DOHH2 (cell line): ENCODE data around the gene ADSS2.

Experiments used
- H3F3A ChIP-seq: fragments of 200-600 bp; sonication (generic), shearing (Covaris generic); 2 replicates; pipeline ENCODE4 v1.6.0; 2016; ENCODE audit warnings: antibody characterized with exemption, mild to moderate bottlenecking; ENCODE audit not compliant: control insufficient read depth, insufficient read depth
- H3K27ac ChIP-seq: fragments of 200-600 bp; sonication (generic); 2 replicates; pipeline ENCODE4 v1.5.1; 2014; ENCODE audit warnings: low read depth, mild to moderate bottlenecking, low read length, moderate library complexity
- H3K27me3 ChIP-seq: fragments of 200-600 bp; sonication (generic); 2 replicates; pipeline ENCODE4 v1.6.1; 2014; ENCODE audit warnings: mild to moderate bottlenecking, low read length, mixed read lengths; ENCODE audit not compliant: control insufficient read depth
- H3K36me3 ChIP-seq: fragments of 200-600 bp; sonication (generic); 2 replicates; pipeline ENCODE4 v1.6.1; 2014; ENCODE audit warnings: mild to moderate bottlenecking, low read length, moderate library complexity, mixed read lengths; ENCODE audit not compliant: control insufficient read depth
- H3K4me1 ChIP-seq: fragments of 200-600 bp; sonication (generic); 2 replicates; pipeline ENCODE4 v1.6.1; 2014; ENCODE audit warnings: mild to moderate bottlenecking, low read length, mixed read lengths; ENCODE audit not compliant: control insufficient read depth
- H3K4me2 ChIP-seq: fragments of 200-600 bp; sonication (generic); 2 replicates; pipeline ENCODE4 v1.6.0; 2014; ENCODE audit warnings: mild to moderate bottlenecking, low read length, moderate library complexity
- H3K4me3 ChIP-seq: fragments of 200-600 bp; sonication (generic); 2 replicates; pipeline ENCODE4 v1.5.1; 2014; ENCODE audit warnings: mild to moderate bottlenecking, low read length, mixed read lengths
- H3K79me2 ChIP-seq: fragments of 200-600 bp; sonication (generic); 2 replicates; pipeline ENCODE4 v1.6.1; 2014; ENCODE audit warnings: mild to moderate bottlenecking, low read length, mixed read lengths; ENCODE audit not compliant: control insufficient read depth
- H3K9me2 ChIP-seq: fragments of 200-600 bp; sonication (generic); replicated peaks from 2 replicates; pipeline ENCODE4 v1.6.1; 2014; ENCODE audit warnings: mild to moderate bottlenecking, low read length, mixed read lengths; ENCODE audit not compliant: control insufficient read depth
- H3K9me3 ChIP-seq: fragments of 200-600 bp; sonication (generic); 2 replicates; pipeline ENCODE4 v1.6.1; 2014; ENCODE audit warnings: antibody characterized with exemption, low read length, mixed read lengths; ENCODE audit not compliant: control insufficient read depth, insufficient read depth
- H4K20me1 ChIP-seq: fragments of 200-600 bp; sonication (generic); 2 replicates; pipeline ENCODE4 v1.6.0; 2014; ENCODE audit warnings: low read depth, mild to moderate bottlenecking, antibody characterized with exemption, low read length, moderate library complexity; ENCODE audit not compliant: control insufficient read depth, insufficient read depth
- EZH2phosphoT487 ChIP-seq: fragments of 200-600 bp; sonication (generic); IDR thresholded peaks from 2 replicates; pipeline ENCODE4 v1.6.1; 2017; ENCODE audit warnings: borderline replicate concordance, mild to moderate bottlenecking, antibody characterized with exemption, low read length, moderate library complexity, mixed read lengths
- TF ChIP-seq, protein P1 (sequence below): fragments of 200-600 bp; sonication (generic); IDR thresholded peaks from one replicate; pipeline ENCODE4 v1.5.1; 2014; ENCODE audit warnings: antibody characterized with exemption, mild to moderate bottlenecking, low read depth, low read length; ENCODE audit not compliant: poor library complexity, severe bottlenecking

ADSS2 gene

DNA sequence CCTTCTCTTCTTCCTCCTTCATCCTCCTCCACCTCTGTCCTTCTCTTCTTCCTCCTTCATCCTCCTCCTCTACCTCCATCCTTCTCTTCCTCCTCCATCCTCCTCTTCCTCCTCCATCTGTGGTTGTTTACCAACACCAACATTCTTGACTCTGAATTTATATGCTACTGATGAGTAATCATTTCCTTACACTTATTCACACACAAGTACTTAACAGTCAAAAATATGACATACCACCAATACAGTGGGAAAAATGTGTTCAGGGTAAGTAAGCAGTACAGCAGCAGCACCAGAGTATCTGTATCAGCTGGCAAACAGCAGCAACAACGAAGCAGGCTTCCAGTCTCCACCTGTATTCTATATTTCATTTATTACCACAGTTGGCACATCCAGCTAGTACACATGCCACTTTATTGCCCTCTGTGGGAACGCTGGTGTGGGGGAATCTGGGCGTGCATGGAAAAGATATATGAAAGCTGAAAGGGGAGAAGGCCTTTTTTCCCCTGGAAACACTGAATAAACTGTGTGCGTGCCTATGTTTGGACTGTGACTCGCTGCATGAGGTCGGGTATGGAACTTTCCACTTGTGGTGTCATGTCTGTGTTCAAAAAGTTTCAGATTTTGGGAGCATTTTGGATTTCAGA is 16.0 kb downstream of the ADSS2 start:
- Histone ChIP-seq H3F3A (no peaks in the 10 kb centered on the region), H3K27me3 (no peaks in the 10 kb centered on the region), H4K20me1 (peaks cover 9% of the 10 kb centered on the region), H3K27ac (no peak overlapping the region), H3K9me2 (no peaks in the 10 kb centered on the region), H3K9me3 (no peaks in the 10 kb centered on the region), H3K79me2 (peaks cover 44% of the 10 kb centered on the region), H3K4me3 (no peak overlapping the region), H3K36me3 (peaks cover 79% of the 10 kb centered on the region), H3K4me2 (no peak overlapping the region), H3K4me1 (no peaks in the 10 kb centered on the region)
- TF ChIP-seq, protein P1, sequence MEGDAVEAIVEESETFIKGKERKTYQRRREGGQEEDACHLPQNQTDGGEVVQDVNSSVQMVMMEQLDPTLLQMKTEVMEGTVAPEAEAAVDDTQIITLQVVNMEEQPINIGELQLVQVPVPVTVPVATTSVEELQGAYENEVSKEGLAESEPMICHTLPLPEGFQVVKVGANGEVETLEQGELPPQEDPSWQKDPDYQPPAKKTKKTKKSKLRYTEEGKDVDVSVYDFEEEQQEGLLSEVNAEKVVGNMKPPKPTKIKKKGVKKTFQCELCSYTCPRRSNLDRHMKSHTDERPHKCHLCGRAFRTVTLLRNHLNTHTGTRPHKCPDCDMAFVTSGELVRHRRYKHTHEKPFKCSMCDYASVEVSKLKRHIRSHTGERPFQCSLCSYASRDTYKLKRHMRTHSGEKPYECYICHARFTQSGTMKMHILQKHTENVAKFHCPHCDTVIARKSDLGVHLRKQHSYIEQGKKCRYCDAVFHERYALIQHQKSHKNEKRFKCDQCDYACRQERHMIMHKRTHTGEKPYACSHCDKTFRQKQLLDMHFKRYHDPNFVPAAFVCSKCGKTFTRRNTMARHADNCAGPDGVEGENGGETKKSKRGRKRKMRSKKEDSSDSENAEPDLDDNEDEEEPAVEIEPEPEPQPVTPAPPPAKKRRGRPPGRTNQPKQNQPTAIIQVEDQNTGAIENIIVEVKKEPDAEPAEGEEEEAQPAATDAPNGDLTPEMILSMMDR = no peak
- TF ChIP-seq EZH2phosphoT487 = no peak

DNA sequence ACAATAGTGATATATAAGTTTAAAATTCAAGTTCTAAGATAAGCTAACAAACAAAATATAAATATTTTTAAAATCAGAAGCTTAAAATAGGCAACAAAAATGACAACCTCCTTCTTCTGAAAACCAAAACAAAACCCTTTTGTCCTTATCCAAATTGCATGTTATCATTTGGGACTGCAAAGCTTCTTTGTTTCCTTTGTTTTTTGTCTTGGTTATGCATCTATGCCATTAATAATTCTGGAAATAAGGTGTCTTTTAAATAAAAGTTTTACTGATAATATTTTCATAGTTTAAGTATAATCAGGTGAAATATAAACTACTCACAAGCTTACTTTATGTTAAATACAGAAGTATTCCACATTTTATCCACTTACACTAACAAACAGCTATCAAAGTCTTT is 20.5 kb downstream of the ADSS2 start:
- TF ChIP-seq EZH2phosphoT487 = no peak
- TF ChIP-seq, protein P1 = no peak
- H3K27ac ChIP-seq = no peak overlapping the region
- H3K36me3 ChIP-seq = peaks cover 66% of the 10 kb centered on the region

DNA sequence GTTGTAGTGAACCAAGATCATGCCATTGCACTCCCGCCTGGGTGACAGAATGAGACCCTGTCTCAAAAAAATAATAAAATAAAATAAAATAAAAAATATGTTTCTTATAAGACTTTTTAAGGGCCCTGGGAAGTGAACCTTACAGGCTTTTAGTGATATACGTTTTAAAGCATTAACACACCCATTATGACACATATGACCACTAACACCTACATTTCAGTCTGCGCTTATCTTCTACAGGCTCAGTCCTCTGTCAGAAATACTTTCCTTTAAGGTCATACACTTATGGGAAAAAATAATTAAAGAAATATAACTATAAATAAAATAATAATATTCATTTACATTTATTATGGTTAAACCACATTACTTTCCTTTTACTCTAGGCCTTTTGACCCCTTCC is 21.9 kb downstream of the ADSS2 start:
- H3K4me3 ChIP-seq = no peak overlapping the region
- H3K79me2 ChIP-seq = peaks cover 2% of the 10 kb centered on the region; the same call in 1 of the 2 replicates
- no peaks in the 10 kb centered on the region for H4K20me1 ChIP-seq
- H3K9me2 ChIP-seq = no peaks in the 10 kb centered on the region
- H3K9me3 ChIP-seq = no peaks in the 10 kb centered on the region
- H3K36me3 ChIP-seq = peaks cover 66% of the 10 kb centered on the region
- H3K4me2 ChIP-seq = no peak overlapping the region
- H3K4me1 ChIP-seq = no peaks in the 10 kb centered on the region
- no peak overlapping the region for H3K27ac ChIP-seq
- no peaks in the 10 kb centered on the region for H3F3A ChIP-seq
- TF ChIP-seq EZH2phosphoT487 = no peak
- TF ChIP-seq, protein P1 = no peak
- no peaks in the 10 kb centered on the region for H3K27me3 ChIP-seq

More for the DNA sequence above, 20.5 kb downstream of the ADSS2 start:
- H3K4me1 ChIP-seq = no peaks in the 10 kb centered on the region
- no peak overlapping the region for H3K4me3 ChIP-seq
- no peaks in the 10 kb centered on the region for H3F3A ChIP-seq
- no peak overlapping the region for H3K4me2 ChIP-seq
- H3K9me3 ChIP-seq = no peaks in the 10 kb centered on the region
- no peaks in the 10 kb centered on the region for H4K20me1 ChIP-seq
- no peaks in the 10 kb centered on the region for H3K27me3 ChIP-seq
- H3K9me2 ChIP-seq = no peaks in the 10 kb centered on the region
- peaks cover 2% of the 10 kb centered on the region for H3K79me2 ChIP-seq
